HepG2 (cell line): ENCODE results near the gene DCDC2. TPM values are rescaled to one million over a fixed set of nuclear protein-coding genes. Genes with fewer than 3 reads are reported as not detected.

Source experiments
- CCDC6 ChIP-seq: sonication (generic); formaldehyde crosslinking; IDR thresholded peaks from 2 replicates; pipeline ENCODE4 v1.8.1; 2022; ENCODE audit warnings: mild to moderate bottlenecking, missing genetic modification reagents, moderate library complexity
- E2F5 ChIP-seq: sonication (generic); formaldehyde crosslinking; conservative IDR thresholded peaks from 2 replicates; pipeline ENCODE4 v1.4.0; 2020; ENCODE audit warnings: missing genetic modification reagents
- GABPA ChIP-seq, 2 experiments: IDR thresholded peaks; 2 replicates each; pipeline ENCODE4 v1.6.1; 2011 to 2016; ENCODE audit warnings: low read depth in 2 of 2, low read length in 1 of 2, missing biosample characterization in 1 of 2, missing genetic modification characterization in 1 of 2
- HDAC2 ChIP-seq: sonication (generic); formaldehyde crosslinking; IDR thresholded peaks from 2 replicates; pipeline ENCODE4 v1.4.0; 2020; ENCODE audit warnings: missing genetic modification reagents
- IRF1 ChIP-seq: sonication (generic); formaldehyde crosslinking; IDR thresholded peaks from 2 replicates; pipeline ENCODE4 v1.4.0; 2020; ENCODE audit warnings: low read depth, mild to moderate bottlenecking, missing genetic modification reagents
- MYC ChIP-seq: sonication (generic); formaldehyde crosslinking; IDR thresholded peaks from 2 replicates; pipeline ENCODE4 v1.9.0; 2021; ENCODE audit warnings: missing genetic modification reagents, borderline replicate concordance
- NFKB2 ChIP-seq: sonication (generic); formaldehyde crosslinking; IDR thresholded peaks from 2 replicates; pipeline ENCODE4 v1.4.0; 2020; ENCODE audit warnings: missing genetic modification reagents, borderline replicate concordance
- POLR2AphosphoS5 ChIP-seq: IDR thresholded peaks from 2 replicates; pipeline ENCODE4 v1.6.1; 2012; ENCODE audit warnings: low read depth, low read length
- RBAK ChIP-seq: sonication (generic); formaldehyde crosslinking; IDR thresholded peaks from 2 replicates; pipeline ENCODE4 v1.5.1; 2020; ENCODE audit warnings: mild to moderate bottlenecking, missing genetic modification reagents
- SMAD9 ChIP-seq: sonication (generic); formaldehyde crosslinking; IDR thresholded peaks from 2 replicates; pipeline ENCODE4 v1.5.1; 2020; ENCODE audit warnings: mild to moderate bottlenecking, missing genetic modification reagents
- SNRNP70 ChIP-seq: fragments of 200-400 bp; formaldehyde crosslinking; IDR thresholded peaks from 2 replicates; pipeline ENCODE4 v1.6.1; 2017; ENCODE audit warnings: mild to moderate bottlenecking, low read depth, low read length, moderate library complexity
- SP5 ChIP-seq: IDR thresholded peaks from 2 replicates; pipeline ENCODE4 v1.6.1; 2016; ENCODE audit warnings: low read depth, borderline replicate concordance
- TRIM24 ChIP-seq: sonication (generic); formaldehyde crosslinking; IDR thresholded peaks from 2 replicates; pipeline ENCODE4 v1.8.0; 2022; ENCODE audit warnings: mild to moderate bottlenecking, missing genetic modification reagents
- ZBTB7B ChIP-seq: sonication (generic); formaldehyde crosslinking; IDR thresholded peaks from 2 replicates; pipeline ENCODE4 v1.4.0; 2020; ENCODE audit warnings: missing genetic modification reagents
- ZEB1 ChIP-seq: IDR thresholded peaks from 2 replicates; pipeline ENCODE4 v1.6.1; 2012; ENCODE audit warnings: mild to moderate bottlenecking, low read depth, inconsistent platforms; ENCODE audit not compliant: insufficient replicate concordance
- ZHX1 ChIP-seq: sonication (generic); formaldehyde crosslinking; IDR thresholded peaks from 2 replicates; pipeline ENCODE4 v1.8.1; 2022; ENCODE audit warnings: low read depth, mild to moderate bottlenecking, missing genetic modification reagents
- ZKSCAN5 ChIP-seq: sonication (generic); formaldehyde crosslinking; IDR thresholded peaks from 2 replicates; pipeline ENCODE4 v1.5.1; 2020; ENCODE audit warnings: mild to moderate bottlenecking, missing genetic modification reagents
- ZNF275 ChIP-seq: sonication (generic); formaldehyde crosslinking; IDR thresholded peaks from 2 replicates; pipeline ENCODE4 v1.8.0; 2022; ENCODE audit warnings: missing genetic modification reagents, mild to moderate bottlenecking, inconsistent platforms, borderline replicate concordance
- ZNF317 ChIP-seq: sonication (generic); formaldehyde crosslinking; IDR thresholded peaks from 2 replicates; pipeline ENCODE4 v1.5.0; 2020; ENCODE audit warnings: mild to moderate bottlenecking, missing genetic modification reagents
- ZNF446 ChIP-seq: sonication (generic); formaldehyde crosslinking; IDR thresholded peaks from 2 replicates; pipeline ENCODE4 v1.5.0; 2020; ENCODE audit warnings: mild to moderate bottlenecking, missing genetic modification reagents
- ZNF549 ChIP-seq: sonication (generic); formaldehyde crosslinking; IDR thresholded peaks from 2 replicates; pipeline ENCODE4 v1.5.0; 2020; ENCODE audit warnings: missing genetic modification reagents
- ZNF670 ChIP-seq: sonication (generic); formaldehyde crosslinking; IDR thresholded peaks from 2 replicates; pipeline ENCODE4 v1.8.0; 2022; ENCODE audit warnings: mild to moderate bottlenecking, missing genetic modification reagents, borderline replicate concordance
- polyA plus RNA-seq, 8 experiments: library from polyadenylated mRNA; depleted of rRNA in 3 of 8; stranded (reverse) in 7 of 8; unstranded in 1 of 8; fragments of >200 nt; fragmentation: Illumina TruSeq in 4 of 8; extraction: Trizol in 4 of 8; gene quantifications; 2 replicates each; pipeline versions ENCODE4 v1.2.1 to v1.2.3, GENCODE V29; 2011 to 2016; ENCODE audit warnings: low read depth in 4 of 8, missing spikeins in 1 of 8, mixed read lengths in 1 of 8; ENCODE audit not compliant: insufficient read depth in 1 of 8
- total RNA-seq, 5 experiments: library from RNA; depleted of rRNA; stranded (reverse); fragments of >200 nt; fragmentation: Illumina TruSeq; extraction: Trizol; gene quantifications; 2 replicates each; pipeline ENCODE4 v1.2.3, GENCODE V29; 2016; ENCODE audit warnings: low read depth in 1 of 5

The DCDC2 gene
- total and polyA plus RNA-seq, 2 of the 13 experiments (the other 11 are each of a cell fraction or from before 2014, with no cell fraction given), result 9.0 to 36.2 TPM

- no peak for TF ChIP-seq SNRNP70
- TF ChIP-seq ZNF275, result no peak
- TF ChIP-seq SP5 (CRISPR knock-in tag), result 0 out of 2 replicates have a peak, but pooled peaks have one; percentile 43
- TF ChIP-seq ZHX1 (CRISPR knock-in tag), result 0 out of 2 replicates have a peak, but pooled peaks have one; percentile 33
- TF ChIP-seq IRF1, result no peak
- no peak for TF ChIP-seq TRIM24
- TF ChIP-seq ZKSCAN5, result no peak
- no peak for TF ChIP-seq POLR2AphosphoS5
- peak; percentile 95 for TF ChIP-seq ZBTB7B
- peak; percentile 72; the same call in 1 of the 2 replicates for TF ChIP-seq CCDC6 (CRISPR knock-in tag)
- TF ChIP-seq ZNF317, result 0 out of 2 replicates have a peak, but pooled peaks have one; percentile 19
- TF ChIP-seq ZNF549 (CRISPR knock-in tag), result no peak
- no peak for TF ChIP-seq GABPA (IDR thresholded peaks at IDR 0.05; ENCODE audit: low read depth, low read length)
- TF ChIP-seq GABPA (CRISPR knock-in tag; IDR thresholded peaks at IDR 0.05; ENCODE audit: low read depth), result peak; percentile 47; the same call in 1 of the 2 replicates
- TF ChIP-seq E2F5 (CRISPR knock-in tag), result no peak
- TF ChIP-seq HDAC2 (CRISPR knock-in tag), result peak; percentile 95
- no peak for TF ChIP-seq ZNF446 (CRISPR knock-in tag)
- peak; percentile 95 for TF ChIP-seq ZNF670 (CRISPR knock-in tag)
- no peak for TF ChIP-seq SMAD9 (CRISPR knock-in tag)
- no peak for TF ChIP-seq NFKB2
- no peak for TF ChIP-seq MYC (CRISPR knock-in tag)
- peak; percentile 98 for TF ChIP-seq ZEB1
- no peak for TF ChIP-seq RBAK
These were observed 27.8 kb upstream of the DCDC2 start (continued) for GRCh38 chr6:24385536-24386269.
